ENCODE measurements around the gene XPO4.

DNA sequence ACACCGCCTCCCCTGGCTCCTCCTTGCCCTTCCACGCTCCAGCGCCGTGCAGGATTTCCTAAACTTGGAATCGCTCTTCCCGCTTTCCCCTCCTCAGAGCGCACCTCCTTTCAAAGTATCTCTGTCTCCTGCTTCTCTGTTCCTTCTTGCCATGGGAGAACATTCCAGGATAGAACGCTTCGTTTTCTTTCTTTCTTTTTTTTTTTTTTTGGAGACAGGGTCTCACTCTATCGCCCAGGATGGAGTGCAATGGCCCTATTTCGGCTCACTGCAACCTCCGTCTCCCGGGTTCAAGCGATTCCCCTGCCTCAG is 574 bp upstream of the XPO4 start:
- TF ChIP-seq POLR2A (IDR thresholded peaks at IDR 0.05; ENCODE audit: low read length) = no peak
- TF ChIP-seq GATA1 (IDR thresholded peaks at IDR 0.05; ENCODE audit: low read depth, low read length) = no peak

Data from erythroblast (primary cell).